PFSK-1 (cell line): ENCODE results near the gene ATP6V1G2.

Experiments used
- FOXP2 ChIP-seq: optimal IDR thresholded peaks from 2 replicates; pipeline ENCODE3; 2011; ENCODE audit warnings: borderline replicate concordance, control low read depth, inconsistent platforms; ENCODE audit not compliant: insufficient read depth; ENCODE audit errors: extremely low read length, extremely low read depth
- POLR2AphosphoS5 ChIP-seq: IDR thresholded peaks from 2 replicates; pipeline ENCODE4 v1.6.1; 2012; ENCODE audit warnings: low read depth, mild to moderate bottlenecking, control low read depth, low read length, moderate library complexity
- TAF1 ChIP-seq: IDR thresholded peaks from 2 replicates; pipeline ENCODE4 v1.6.1; 2012; ENCODE audit warnings: low read length, control low read depth, borderline replicate concordance; ENCODE audit not compliant: insufficient read depth
- TF ChIP-seq, protein P1 (sequence below), 2 experiments: IDR thresholded peaks; 2 replicates each; pipeline versions ENCODE4 v1.6.1 to v1.8.0; 2011 to 2012; ENCODE audit warnings: low read depth in 2 of 2, low read length in 2 of 2, control low read depth in 1 of 2, inconsistent platforms in 1 of 2, mild to moderate bottlenecking in 1 of 2, moderate library complexity in 1 of 2; ENCODE audit not compliant: insufficient read depth in 1 of 2

DNA sequence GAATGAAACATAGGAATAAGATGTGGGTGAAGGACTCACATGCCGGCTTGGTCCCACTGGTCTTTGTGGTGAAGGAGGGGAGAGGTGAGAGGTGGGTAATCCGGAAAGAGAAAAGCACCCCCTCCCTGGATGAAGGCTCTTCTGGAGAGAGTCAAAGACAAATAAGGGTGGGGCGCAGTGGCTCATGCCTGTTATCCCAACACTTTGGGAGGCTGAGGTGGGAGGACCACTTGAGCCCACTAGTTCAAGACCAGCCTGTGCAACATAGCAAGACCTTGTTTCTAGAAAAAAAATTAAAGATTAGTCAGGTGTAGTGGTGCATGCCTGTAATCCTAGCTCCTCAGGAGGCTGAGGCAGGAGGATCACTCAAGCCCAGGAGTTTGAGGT, 32.7 kb upstream of the ATP6V1G2 start:
- TF ChIP-seq TAF1 (no peak), POLR2AphosphoS5 (no peak), FOXP2 (no peak)
- TF ChIP-seq, protein P1, sequence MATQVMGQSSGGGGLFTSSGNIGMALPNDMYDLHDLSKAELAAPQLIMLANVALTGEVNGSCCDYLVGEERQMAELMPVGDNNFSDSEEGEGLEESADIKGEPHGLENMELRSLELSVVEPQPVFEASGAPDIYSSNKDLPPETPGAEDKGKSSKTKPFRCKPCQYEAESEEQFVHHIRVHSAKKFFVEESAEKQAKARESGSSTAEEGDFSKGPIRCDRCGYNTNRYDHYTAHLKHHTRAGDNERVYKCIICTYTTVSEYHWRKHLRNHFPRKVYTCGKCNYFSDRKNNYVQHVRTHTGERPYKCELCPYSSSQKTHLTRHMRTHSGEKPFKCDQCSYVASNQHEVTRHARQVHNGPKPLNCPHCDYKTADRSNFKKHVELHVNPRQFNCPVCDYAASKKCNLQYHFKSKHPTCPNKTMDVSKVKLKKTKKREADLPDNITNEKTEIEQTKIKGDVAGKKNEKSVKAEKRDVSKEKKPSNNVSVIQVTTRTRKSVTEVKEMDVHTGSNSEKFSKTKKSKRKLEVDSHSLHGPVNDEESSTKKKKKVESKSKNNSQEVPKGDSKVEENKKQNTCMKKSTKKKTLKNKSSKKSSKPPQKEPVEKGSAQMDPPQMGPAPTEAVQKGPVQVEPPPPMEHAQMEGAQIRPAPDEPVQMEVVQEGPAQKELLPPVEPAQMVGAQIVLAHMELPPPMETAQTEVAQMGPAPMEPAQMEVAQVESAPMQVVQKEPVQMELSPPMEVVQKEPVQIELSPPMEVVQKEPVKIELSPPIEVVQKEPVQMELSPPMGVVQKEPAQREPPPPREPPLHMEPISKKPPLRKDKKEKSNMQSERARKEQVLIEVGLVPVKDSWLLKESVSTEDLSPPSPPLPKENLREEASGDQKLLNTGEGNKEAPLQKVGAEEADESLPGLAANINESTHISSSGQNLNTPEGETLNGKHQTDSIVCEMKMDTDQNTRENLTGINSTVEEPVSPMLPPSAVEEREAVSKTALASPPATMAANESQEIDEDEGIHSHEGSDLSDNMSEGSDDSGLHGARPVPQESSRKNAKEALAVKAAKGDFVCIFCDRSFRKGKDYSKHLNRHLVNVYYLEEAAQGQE (IDR thresholded peaks at IDR 0.05; ENCODE audit: insufficient read depth in 1 of 2, low read depth in 2 of 2, low read length in 2 of 2) = no peak
